Central memory CD4-positive, alpha-beta T cell (primary cell): Measurements from ENCODE around the gene EFNA1.

ENCODE experiments used
- DNase-seq: peaks from one replicate; pipeline ENCODE4 v3.0.0; 2022

EFNA1 gene

DNA sequence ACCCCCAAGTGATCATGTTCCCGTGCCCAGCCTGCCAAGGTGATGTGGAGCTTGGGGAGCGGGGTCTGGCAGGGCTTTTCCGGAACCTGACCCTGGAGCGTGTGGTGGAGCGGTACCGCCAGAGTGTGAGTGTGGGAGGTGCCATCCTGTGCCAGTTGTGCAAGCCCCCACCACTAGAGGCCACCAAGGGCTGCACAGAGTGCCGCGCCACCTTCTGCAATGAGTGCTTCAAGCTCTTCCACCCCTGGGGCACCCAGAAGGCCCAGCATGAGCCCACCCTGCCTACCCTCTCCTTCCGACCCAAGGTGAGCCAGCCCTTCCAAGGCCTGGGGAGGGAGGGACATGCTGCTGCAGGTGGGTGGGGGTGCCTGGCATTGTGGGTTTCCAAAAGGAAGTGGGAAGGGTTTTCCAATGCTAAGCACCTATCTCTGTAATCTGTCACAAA lies 48.3 kb downstream of the EFNA1 start:
- DNase-seq, result no peak

DNA sequence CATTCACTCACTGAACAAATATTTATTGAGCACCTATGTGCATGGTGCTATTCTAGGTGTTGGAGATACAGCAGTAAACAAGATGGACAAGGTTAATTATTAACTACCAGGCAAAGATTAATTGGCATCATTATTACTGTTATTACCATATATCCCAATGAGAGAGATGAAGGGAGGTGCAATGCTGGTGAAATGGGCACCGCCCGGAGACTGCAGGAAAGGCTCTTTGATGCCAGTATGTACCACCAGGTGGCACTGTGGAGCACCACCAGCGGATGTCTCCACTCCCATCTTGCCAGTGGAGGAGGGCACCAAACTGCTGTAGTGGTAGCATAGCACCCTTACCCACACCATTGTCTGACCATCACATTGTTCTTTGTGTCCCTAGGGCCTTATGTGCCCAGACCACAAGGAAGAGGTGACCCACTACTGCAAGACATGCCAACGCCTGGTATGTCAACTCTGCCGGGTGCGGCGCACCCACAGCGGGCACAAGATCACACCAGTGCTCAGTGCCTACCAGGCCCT lies 48.9 kb downstream of the EFNA1 start:
- DNase-seq, result peak; percentile 72

DNA sequence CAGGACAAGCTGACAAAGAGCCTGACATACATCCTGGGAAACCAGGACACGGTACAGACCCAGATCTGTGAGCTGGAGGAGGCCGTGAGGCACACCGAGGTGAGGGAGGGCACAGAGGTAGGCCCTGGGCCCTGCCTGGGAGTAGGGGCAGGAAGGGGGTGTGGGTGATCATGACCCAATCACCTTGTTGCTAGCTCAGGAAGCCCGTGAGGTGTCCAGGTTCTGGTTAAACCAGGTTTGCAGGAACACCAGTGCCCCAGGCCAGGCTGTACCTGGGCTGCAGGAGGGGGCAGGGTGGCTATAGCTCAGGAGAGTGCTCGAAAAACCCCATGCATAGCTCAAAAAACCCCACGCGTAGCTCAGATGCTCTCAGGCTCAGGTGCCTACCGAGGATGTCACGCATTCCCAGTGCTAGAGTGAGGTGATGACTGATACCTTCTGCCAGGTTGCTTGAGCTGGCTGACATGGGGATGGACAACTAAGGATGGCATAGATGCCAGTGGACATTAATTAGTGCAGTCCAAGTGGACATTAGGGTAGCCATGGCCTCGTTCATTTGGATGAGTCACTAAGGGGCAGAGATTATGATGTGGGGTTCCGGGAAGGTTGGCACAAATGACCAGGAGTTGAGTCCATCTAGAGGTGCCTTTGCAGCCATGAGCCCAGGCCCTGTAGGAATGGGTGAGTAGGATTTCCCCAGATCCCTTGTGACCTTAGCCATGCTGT lies 49.7 kb downstream of the EFNA1 start:
- no peak for DNase-seq

DNA sequence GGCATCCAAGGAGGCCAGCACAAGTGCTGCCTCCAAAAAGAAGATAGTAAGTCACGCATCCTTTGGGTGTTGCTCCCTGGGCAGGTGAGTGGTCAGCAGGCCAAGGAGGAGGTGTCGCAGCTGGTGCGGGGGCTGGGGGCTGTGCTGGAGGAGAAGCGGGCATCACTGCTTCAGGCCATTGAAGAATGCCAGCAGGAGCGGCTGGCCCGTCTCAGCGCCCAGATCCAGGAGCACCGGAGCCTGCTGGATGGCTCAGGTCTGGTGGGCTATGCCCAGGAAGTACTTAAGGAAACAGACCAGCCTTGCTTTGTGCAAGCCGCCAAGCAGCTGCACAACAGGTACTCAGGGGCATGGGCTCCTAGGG lies 50.2 kb downstream of the EFNA1 start:
- no peak for DNase-seq

DNA sequence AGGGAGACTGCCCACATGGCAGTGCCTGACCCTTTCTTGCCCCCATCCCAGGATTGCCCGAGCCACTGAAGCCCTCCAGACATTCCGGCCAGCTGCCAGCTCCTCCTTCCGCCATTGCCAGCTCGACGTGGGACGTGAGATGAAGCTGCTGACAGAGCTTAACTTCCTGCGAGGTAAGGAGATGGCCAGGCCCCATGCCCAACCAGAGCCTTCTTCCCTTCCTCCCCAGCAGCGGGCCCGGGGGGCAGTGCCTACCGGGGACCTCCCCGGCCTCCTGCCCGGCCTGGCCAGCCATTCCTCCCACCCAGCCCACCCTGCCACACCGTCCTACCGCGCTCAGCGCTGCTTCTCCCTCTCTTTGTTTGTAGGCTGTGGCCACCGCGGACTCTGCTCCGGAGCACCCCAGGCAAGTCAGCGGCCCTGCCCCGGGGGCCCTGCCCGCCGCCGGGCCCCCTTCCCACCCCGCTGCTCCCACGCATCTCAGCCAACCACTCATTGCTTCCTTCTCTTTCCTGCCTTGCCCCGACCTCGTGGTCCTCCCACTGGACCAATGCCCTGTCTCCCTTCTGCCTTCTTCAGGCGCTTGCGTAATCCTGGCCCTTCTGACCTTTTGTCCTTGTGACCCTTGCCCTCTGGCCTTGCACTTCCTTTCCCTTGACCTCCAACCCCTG lies 50.9 kb downstream of the EFNA1 start:
- DNase-seq, result no peak

DNA sequence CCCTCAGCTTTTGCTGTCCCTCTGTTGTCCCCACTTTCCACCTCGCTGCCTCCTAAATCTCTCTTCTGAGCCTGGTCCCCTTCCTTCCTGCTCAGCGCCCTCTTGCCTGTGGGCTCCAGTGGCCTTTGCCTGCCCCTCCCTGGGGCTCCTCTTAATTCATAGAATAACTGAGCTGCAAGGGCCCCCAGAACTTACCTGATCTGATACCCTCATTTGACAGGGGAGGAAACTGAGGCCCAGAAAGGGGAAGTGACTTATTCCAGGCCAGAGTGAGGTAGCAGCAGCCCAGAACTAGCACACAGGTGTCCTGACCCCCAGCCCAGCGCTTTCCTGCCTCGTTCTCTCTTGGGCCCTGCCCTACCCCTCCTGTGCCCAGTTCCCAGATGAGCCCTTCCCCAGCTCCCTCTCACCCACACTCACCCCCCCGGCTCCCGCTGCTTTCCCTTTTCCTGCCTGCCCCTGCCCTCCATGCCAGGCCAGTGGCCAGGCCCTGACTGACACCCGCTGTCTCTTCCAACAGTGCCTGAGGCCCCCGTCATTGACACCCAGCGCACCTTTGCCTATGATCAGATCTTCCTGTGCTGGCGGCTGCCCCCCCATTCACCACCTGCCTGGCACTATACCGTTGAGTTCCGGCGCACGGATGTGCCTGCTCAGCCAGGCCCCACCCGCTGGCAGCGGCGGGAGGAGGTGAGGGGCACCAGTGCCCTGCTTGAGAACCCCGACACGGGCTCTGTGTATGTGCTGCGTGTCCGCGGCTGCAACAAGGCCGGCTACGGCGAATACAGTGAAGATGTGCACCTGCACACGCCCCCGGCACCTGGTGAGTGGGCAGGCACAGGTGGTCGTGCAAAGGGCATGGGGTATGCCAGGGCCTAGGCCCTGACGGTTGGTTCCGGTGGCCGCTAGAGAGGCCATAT lies 51.7 kb downstream of the EFNA1 start:
- DNase-seq, result no peak

DNA sequence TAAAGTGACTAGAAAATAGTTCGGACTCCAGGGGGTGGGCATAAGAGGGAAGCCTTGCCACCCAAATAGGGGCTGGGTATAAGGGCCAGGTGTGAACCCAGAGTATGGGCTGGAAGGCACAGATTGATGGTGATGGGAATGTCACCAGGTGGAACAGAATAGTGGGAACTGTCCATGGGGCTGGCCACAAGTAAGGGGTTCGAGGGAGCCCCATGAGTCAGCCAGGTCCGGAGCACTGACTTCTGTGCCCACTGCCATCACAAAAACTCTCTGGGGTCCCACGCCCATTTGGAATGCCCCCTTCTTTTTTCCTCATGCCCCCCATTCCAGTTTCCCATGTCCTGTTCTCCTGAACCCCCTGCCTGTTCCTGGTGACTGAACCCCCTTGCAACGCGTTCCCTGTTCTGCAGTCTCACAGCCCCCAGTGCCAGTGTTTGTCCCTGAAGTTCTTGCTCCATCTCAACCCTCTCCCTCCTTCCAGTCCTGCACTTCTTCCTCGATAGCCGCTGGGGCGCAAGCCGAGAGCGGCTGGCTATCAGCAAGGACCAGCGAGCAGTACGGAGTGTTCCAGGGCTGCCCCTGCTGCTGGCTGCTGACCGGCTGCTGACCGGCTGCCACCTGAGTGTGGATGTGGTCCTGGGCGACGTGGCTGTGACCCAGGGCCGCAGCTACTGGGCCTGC lies 53.8 kb downstream of the EFNA1 start:
- no peak for DNase-seq

DNA sequence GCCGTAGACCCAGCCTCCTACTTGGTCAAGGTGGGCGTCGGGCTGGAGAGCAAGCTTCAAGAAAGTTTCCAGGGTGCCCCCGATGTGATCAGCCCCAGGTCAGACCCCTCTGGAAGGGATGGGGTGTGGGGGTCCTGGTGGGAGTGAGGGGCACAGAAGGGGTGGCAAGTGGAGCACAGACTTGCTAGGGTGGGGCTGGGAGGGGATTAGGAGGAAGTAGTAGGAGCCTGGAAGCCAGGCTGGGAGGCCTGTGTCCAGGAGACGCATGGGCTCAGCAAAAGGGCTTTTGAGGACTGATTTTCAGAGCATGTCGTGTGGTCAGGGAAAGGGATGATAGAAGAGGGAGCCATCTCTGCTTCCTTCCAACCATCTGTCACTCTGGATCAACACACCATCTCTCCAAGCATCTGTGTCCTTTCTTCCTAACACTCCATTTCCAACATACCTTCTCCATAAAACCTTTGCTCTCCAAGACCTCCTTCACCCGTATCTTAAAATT lies 54.4 kb downstream of the EFNA1 start:
- DNase-seq, result no peak

DNA sequence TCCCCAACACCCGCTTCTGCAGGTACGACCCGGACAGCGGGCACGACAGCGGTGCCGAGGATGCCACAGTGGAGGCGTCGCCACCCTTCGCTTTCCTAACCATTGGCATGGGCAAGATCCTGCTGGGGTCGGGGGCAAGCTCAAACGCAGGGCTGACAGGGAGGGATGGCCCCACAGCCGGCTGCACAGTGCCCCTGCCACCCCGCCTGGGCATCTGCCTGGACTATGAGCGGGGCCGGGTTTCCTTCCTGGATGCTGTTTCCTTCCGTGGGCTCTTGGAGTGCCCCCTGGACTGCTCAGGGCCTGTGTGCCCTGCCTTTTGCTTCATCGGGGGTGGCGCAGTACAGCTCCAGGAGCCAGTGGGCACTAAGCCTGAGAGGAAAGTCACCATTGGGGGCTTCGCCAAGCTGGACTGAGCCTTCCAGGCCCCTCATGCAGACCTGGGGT lies 56.1 kb downstream of the EFNA1 start:
- no peak for DNase-seq

DNA sequence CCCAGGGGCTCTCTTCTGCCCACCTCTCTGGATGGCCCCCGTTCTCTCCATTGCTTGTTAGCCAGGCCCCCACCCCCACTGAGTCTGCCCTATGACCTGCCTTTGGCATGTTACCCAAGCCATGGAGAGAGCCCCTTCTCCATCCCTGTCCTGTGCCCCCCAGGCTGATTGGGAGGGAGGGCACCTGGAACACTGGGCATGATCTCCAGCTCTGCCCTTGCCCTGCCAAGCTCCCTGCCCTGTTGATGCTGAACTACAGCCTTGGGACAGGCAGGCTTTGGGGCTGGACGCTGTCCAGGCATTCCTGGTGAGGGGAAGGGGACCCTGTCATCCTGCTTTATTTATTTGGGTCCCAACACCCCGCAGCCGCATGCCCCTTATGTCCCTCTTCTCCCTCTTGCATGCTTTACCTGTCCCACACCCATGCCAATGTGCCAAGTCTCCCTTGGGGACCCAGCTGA lies 56.7 kb downstream of the EFNA1 start:
- no peak for DNase-seq
